Urothelium cell line (cell line): ENCODE data around the gene RIMKLA.

Experiments
- DNase-seq: peaks from one replicate; pipeline ENCODE4 v3.0.0; 2011; ENCODE audit warnings: low spot score, mixed read lengths
- FAIRE-seq: peaks from 2 replicates; lab custom pipeline; 2011; peaks lifted over from hg19 to GRCh38; lab: Jason Lieb, UNC

The RIMKLA gene

DNA sequence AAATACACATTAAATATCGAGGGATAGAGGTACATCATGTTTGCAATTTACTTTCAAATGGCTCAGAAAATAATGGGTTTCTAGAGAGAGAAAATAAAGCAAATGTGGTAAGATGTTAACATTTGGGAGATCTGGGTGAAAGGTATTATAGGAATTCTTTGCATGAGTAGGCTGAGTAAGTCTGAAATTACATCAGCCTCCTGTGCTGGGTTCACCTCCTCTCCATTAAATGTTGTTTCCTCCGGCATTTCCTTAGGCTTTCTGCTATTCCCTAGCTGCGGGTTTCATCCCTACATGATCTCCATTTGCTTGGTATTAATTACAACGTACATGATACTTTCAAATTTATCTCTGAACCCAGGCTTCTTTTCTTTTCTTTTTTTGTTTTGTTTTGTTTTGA, 43.6 kb downstream of the RIMKLA start:
- DNase-seq, result no peak
- no peak for FAIRE-seq

DNA sequence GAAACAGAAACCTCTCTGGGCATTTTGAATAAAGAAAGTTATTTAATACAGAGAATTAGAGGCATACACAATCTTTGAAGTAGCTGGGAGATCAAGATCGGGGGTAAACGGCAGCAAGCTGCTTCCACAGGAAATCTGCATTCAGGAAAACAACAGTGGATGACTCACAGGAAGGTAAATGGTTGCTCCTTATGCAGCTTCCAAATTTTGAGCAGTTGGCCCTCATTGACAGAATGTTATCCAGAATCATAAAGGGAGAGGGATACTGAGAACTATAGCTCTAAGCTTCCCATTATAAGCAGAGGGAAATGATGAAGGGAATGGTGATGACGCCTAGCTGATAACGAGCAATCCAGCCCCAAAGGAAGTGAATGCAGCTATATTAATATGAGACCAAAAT, 46.6 kb downstream of the RIMKLA start:
- no peak for FAIRE-seq

DNA sequence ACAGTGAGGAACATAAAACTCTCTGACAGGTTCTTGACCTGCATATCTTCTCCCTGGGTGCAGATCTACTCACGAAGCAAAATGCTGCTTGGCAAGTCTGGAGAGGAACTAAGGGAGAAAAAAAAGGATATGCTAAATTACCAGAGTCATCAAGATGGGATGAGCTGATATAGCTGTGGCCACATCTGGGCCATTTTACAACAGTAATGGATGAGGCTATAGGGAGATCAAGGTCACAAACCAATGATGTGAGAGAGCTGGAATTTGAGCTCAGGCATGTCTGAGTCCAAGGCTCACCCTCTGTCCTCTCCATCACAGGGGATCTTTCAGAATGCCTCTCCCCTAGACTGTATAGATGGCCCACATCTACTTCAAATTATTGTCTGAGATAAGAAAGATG, 49.0 kb downstream of the RIMKLA start:
- FAIRE-seq (no peak), DNase-seq (no peak)

More for the DNA sequence above, 46.6 kb downstream of the RIMKLA start:
- DNase-seq, result no peak

DNA sequence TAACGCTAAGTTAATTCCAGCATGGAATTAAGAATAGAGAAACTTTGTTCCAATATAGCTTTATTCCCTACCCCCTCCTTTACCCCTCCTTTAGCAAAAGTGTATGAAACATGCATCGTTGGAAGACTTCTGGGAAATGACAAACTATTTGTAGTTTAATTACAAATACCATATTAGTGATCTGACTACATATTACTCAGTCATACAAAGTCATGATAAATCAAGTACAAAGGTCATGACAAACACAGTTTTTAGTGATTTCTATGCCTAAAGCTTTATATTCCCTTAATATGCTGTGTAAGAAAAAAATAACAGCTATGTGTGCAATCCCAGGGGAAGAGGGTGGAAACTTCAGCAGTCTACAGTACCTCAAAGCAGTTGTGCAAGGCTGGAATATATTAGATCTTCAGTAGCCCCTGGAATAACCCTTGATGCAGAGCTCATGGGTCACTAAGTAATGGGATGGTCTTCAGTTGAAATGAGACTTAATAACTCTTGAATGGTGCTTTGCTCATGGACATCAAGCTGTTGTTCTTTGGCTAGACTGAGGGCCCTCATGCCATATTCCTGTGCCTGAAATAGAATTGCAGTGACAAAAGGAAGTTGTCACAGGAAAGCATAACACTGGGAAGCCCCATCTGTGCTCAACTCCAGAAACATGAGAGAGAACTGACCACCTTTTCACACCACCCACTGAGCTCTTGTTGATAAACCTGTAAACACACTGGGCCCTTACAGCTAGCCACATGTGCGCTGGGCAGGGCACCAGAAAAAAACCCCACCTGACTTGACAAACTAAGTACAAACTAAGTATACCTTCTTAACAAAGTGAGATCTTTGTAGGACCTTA, 49.9 kb downstream of the RIMKLA start:
- FAIRE-seq (no peak), DNase-seq (no peak)

DNA sequence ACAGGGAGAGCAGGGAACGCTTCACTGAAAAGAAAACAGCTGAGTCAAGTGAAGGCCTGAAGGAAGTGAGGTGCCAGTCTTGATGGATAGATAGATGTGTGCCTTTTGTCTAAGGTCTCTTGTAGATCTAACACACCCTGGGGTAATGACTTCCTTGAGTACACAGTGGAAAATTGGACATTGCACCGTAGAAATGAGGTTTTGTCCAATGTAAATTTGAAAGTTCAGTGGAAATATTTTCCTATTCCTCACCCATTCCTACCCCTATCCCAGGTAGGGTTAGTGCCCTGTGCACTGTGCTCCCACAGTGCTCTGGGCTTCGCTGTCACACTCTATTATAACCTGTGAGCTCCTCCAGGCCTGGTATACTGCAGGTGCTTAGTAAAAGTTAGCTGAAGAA, 50.9 kb downstream of the RIMKLA start:
- DNase-seq (no peak), FAIRE-seq (no peak)

DNA sequence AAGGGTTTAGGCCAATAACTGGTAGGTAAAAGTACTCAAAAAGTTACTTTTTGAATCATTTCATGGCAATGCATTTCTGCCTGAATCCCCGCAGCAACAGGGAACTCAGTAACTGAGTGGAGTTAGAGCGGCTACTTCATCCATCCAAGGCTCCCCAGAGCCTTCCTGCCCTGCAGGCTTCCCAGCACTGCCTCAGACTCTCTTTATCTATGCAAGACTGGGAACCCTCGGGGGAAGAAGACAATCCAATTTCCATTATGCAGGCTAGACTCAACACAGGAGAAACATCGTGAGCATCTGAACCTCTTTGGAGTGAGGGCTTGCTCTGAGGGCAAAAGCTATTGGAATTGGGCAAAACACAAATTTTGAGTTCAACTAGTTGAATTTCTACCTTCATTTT, 52.1 kb downstream of the RIMKLA start:
- DNase-seq (no peak), FAIRE-seq (no peak)

DNA sequence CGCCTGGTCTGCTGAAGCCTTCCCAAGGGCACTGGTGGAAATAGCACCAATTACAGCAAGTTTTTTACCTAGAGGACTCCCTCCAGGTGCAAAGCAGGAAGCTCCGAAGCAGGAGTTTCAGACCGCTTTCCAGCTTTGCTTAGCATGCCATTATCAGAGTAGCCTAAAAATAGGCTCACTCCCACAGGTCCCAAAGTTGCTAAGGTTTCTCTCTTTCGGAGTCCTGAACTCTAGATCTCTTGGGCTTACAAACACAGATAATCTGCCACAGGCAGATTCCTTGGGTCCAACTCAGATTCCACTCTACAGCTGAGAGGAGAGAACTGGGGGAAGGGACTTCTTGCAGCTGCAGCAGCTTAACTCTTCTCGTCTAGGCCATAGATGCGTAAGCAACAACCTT, 52.8 kb downstream of the RIMKLA start:
- DNase-seq (no peak), FAIRE-seq (no peak)

DNA sequence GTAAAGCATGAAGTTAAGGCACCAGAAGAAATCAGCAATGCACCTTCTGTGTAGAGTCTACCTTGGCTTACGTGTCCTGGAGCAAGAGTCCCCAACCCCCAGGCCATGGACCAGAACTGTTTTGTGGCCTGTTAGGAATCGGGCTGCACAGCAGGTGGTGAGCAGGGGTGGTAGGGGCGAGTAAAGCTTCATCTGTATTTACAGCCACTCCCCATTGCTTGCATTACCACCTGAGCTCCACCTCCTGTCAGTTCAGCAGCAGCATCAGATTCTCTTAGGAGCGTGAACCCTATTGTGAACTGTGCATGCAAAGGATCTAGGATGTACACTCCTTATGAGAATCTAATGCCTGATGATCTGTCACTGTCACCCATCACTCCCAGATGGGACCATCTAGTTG, 53.7 kb downstream of the RIMKLA start:
- DNase-seq, result no peak
- FAIRE-seq, result no peak

DNA sequence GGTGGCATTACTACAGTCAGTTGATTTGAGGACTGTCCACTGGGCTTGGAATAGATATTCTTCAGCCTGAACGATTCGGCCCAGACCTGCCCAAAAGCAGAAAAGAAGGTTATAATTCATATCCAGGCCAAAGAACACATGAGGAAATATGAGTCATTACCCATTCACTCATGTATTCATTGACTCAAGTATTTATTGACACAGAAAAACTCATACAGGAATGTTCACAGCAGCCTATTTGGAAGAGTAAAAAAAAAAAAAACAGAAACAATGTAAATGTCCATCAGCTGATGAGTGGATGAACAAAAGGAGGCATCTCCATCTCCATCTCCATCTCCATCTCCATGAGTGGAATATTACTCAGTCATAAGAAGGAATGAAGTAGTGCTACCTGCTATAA, 59.3 kb downstream of the RIMKLA start:
- peak; percentile 60 for DNase-seq
- no peak for FAIRE-seq

DNA sequence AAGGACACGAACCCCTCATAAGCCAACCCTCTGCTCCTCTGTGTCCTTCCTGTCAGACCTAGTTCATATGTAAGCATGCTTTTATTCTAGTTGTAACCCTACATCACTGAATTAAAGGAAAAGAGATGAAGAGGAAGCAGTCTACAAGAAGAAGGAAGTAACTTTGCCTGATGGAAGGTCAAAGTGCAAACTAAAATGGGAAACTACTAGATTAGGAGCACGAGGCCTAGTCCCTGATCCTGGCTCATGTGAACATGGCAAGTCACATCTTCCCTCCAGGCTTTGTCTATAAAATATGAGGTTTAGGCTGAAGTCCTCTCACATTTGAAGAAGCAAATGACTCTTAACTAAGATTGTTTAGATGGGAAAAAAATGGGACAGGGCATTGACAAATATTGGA, 62.1 kb downstream of the RIMKLA start:
- no peak for DNase-seq
- FAIRE-seq, result peak; percentile 50

DNA sequence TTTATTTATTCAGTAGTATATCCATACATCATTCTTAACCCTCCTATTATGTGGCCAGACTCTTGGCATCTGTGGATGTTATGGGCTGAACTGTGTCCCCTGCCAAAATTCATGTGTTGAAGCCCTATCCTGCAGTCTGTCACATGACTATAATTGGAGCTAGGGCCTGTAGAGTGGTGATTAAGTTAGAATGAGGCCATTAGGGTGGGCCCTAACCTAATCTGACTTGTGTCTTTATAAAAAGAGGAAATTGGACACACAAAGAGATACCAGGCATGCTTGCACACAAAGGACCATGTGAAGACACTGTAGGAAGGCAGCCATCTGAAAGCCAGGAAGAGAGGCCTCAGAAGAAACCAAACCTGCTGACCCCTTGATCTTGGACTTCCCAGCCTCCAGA, 68.7 kb downstream of the RIMKLA start:
- no peak for FAIRE-seq
- no peak for DNase-seq

DNA sequence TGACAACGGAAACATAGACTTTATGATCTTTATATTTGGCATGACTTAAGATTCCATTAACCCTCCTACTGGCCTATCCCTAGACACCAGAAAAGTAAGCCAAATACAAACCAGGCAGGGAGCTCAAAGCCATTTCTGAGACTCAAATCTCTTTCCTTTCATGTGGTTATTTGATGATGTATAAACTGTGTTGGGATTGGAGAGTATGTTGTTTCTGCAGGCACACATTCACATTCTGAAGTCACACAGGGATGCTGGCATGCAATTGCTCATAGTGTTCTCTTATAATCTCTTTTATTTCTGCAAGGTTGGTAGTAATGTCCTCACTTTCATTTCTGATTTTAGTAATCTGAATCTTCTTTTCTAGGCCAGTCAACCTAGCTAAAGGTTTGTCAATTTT, 69.5 kb downstream of the RIMKLA start:
- DNase-seq (no peak), FAIRE-seq (no peak)

DNA sequence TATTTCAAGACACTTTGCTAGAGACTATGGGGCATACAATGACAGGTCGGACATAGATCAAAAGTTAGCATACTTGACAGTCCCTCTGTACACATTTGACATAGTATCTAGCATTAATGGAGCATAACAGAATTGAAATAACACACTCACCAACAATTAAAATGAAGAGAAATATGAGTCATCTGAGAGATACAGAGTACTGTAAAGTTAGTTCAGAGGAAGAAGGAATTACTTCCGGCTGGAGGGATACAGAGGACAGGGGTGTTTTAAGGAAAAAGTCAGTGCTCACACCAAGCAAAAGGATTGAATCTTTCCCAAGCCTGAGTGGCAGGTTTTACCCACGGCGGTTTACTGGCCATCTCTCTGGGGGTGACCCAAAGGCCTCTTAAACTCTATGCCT, 72.8 kb downstream of the RIMKLA start:
- FAIRE-seq, result no peak
- DNase-seq, result no peak

DNA sequence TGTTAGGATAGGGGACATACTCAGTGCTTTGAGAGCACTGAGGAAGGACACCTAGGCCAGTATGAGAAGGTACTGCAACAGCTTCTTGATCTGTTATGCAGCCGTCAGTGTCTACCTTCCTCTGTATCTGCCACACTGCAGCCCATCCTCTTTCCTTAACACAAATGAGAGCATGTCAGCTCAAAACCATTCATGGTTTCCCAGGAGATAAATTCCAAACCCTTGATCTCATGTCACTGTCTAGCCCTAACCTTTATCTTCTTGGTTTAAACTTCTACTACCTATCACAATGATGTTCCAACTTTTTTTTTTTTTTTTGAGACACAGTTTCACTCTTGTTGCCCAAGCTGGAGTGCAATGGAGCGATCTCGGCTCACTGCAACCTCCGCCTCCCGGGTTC, 73.8 kb downstream of the RIMKLA start:
- no peak for FAIRE-seq

DNA sequence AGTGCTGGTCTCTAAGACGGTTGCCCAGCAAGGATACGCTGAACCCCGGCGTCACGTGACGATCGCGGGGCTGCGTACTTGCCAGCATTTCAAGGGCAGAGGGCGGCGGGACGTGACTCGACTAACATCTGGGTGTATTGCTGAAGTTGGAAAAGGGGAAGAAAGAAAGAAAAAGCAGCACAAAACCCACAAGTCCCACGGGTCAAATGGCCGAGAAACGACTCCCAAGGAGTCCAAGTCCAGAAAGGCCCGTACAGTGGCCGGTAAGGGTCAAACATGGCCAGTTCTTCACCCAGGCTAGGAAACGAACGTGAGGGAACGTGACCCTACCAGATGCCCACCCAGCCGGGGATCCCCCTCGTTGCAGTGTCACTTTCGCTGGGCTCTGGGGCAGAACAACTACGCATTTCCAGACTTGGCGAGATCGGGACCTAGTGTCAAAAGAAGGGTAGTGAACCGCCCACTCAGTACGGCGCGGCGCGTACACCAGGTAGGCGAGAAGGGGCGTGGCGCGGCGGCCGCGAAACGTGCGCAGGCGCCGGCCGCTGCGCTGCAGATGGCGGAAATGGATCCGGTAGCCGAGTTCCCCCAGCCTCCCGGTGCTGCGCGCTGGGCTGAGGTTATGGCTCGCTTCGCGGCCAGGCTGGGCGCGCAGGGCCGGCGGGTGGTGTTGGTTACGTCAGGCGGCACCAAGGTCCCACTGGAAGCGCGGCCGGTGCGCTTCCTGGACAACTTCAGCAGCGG, 75.6 kb downstream of the RIMKLA start, which contains the start of the genes PPCS and ZMYND12:
TSS of gene PPCS (plus strand) at position 534 of the 744 bp plus-strand sequence. CDS start at position 557, 23 bp downstream.
TSS of gene ZMYND12 (minus strand) at position 13 of the 744 bp plus-strand sequence. CDS start 25 bp downstream, outside the sequence.
- FAIRE-seq, result peak; percentile 95
- peak; percentile 95 for DNase-seq

More for the DNA sequence above, 73.8 kb downstream of the RIMKLA start:
- DNase-seq, result no peak

DNA sequence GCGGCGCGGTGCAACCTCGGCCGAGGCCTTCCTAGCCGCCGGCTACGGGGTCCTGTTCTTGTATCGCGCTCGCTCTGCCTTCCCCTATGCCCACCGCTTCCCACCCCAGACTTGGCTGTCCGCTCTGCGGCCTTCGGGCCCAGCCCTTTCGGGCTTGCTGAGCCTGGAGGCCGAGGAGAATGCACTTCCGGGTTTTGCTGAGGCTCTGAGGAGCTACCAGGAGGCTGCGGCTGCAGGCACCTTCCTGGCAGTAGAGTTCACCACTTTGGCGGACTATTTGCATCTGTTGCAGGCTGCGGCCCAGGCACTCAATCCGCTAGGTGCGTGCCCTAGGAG, 76.1 kb downstream of the RIMKLA start:
- no peak for FAIRE-seq

DNA sequence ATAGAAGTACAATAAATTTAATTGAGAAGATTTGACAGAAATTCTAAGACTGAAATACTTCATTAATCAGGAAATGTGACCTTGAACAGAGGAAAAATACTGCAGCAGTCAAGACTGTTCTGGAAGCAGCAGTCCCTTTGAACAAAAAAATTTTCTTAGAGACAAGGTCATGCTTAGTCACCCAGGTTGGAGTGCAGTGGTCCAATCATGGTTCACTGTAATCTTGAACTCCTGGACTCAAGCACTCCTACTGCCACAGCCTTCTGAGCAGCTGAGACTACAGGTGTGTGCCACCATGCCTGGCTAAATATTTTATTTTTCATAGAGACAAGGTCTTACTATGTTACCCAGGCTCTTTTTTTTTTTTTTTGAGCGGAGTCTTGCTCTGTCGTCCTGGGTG, 80.6 kb downstream of the RIMKLA start:
- no peak for DNase-seq
- FAIRE-seq, result no peak

More for the DNA sequence above, 76.1 kb downstream of the RIMKLA start:
- peak; percentile 77 for DNase-seq

DNA sequence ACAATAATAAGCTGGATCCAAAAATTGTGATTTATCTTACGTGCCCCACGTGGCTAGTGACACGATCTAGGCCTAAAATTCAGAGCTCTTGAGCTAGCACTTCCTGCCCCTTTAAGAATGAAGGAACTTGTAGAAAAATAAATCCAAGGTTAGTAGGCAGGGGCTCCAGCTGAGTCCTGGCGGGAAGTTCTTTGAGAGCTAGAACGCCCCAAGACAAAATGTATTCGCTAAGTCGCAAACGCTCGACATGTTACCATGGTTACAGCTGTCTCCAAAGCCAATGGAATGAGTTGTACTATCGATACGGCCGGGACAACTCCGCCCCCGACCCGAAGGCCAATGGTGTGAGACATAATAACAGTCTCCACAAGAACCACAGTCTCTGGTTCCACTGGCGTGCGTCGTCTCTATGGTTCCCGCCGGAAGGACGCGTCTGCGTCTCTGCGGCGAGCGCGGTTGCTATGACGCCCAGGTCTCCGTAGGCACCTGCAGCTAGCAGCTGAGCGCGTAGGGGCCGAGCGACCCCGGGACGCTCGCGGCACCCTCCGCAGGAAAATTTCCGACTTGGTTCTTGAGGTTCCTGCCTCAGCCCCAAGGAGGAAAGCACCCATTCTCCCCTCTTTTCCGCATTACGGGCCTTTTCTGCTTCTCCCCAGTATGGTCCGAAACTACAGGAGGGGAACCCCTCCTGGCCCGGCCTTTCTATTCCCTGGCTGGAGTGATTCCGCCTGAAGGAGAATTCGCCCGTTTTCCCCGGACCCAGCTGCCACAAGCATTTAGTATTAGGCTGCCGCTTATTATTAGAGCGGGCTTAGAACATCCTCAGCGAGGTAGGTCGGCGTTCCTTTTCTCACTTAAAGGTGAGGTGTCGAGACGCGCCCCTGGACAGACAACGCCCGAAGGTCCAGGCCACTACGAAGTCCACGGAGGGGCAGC, 82.5 kb downstream of the RIMKLA start, which contains the start of gene CCDC30:
TSS of gene CCDC30 (plus strand) at position 459 of the 936 bp plus-strand sequence. CDS start 17,266 bp downstream, outside the sequence.
- FAIRE-seq, result no peak
- DNase-seq, result peak; percentile 79

DNA sequence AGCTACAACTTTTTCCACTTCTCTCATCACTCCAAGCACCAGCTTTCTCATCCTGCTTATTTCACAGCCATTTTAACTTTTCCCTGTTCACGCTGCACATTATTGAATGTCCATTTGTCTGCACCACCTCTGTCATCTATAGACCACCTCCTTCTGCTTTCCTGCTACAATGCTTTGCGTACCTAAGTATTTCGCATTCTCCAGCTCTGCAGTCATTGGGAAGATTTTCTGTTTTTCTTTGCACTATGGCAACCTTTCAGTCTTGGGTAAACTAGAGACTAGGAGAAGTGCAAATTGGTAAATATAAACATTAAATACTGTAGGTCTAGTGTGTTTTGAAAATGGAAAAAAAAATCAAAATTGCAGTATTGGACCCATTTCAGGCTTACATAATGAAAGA, 83.3 kb downstream of the RIMKLA start:
- FAIRE-seq (no peak), DNase-seq (no peak)

DNA sequence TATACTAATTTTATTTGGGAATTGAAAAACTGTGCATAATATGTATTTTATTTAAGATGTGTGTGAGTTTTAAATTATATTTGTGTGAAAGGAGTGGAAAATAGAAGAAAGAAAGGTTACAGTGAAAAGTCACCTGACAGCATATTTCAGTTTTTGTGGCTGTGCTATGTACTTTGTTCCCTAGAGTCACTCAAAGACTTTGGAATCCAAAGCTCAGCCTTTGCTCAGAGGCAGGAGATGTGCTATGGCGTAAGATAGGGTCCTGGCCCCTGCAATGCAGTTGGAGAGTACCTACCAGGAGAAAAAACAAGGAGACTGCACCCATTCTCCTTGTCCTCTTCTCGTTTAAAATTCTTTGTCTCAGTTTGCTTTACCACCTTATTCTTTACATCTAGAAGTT, 85.4 kb downstream of the RIMKLA start:
- DNase-seq, result no peak
- no peak for FAIRE-seq

DNA sequence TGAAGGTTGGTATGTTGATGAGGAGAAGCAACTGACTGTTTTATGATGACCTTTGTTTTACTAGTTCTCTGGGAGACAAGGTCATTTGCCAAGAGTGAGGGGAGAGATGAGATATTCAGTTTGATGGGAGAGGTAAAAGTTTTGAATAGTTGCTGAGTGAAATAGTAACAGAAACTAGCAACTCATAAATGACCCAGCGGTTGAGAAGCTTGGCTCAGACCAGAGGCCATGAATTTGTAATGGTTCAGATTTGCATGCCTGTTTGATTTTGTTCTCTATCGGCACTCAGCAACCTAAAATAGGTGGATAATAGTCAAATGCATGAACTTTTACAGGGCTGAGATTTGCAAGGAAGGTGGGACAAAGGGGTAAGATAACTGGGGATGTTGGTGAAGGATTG, 89.1 kb downstream of the RIMKLA start:
- DNase-seq (no peak), FAIRE-seq (no peak)
